HG03442 (cell line): ENCODE measurements around the gene ZNF614.
"Not testable (repeated sequence)": the region's sequence is repeated elsewhere in the genome, so short reads cannot be mapped to it uniquely, and the experiment has no call there.

ENCODE experiments used
- ATAC-seq: cut with Tn5 transposase; IDR thresholded peaks from one replicate; pipeline ENCODE4 v1.9.1; 2021; ENCODE audit warnings: mild to moderate bottlenecking, moderate library complexity; ENCODE audit not compliant: unreplicated experiment

The ZNF614 gene

GRCh38 chr19:51993422-51993821 is 34.8 kb downstream of the ZNF614 start:
- ATAC-seq = no peak

- ATAC-seq = peak; percentile 69
These were observed 41.6 kb downstream of the ZNF614 start, which contains the start of gene ZNF350 for GRCh38 chr19:51986309-51987291. Gene ZNF350 (minus strand): TSS chr19:51986840. CDS start chr19:51974360, 12,480 bp downstream.

- ATAC-seq = no peak
These were observed 44.8 kb downstream of the ZNF614 start for GRCh38 chr19:51983361-51983760.

GRCh38 chr19:51980926-51981325 is 47.3 kb downstream of the ZNF614 start:
- ATAC-seq = not testable (repeated sequence)

GRCh38 chr19:51980116-51980736 is 48.0 kb downstream of the ZNF614 start:
- no peak for ATAC-seq

GRCh38 chr19:51978882-51979281 is 49.3 kb downstream of the ZNF614 start:
- no peak for ATAC-seq

- no peak for ATAC-seq
These were observed 50.8 kb downstream of the ZNF614 start for GRCh38 chr19:51977346-51977745.

GRCh38 chr19:51976852-51977251 is 51.3 kb downstream of the ZNF614 start:
- ATAC-seq = no peak

GRCh38 chr19:51975787-51976186 is 52.4 kb downstream of the ZNF614 start:
- not testable (repeated sequence) for ATAC-seq

- no peak for ATAC-seq
These were observed 56.6 kb downstream of the ZNF614 start for GRCh38 chr19:51971624-51972023.

GRCh38 chr19:51970718-51971117 is 57.5 kb downstream of the ZNF614 start:
- ATAC-seq = no peak

GRCh38 chr19:51965583-51965982 is 62.6 kb downstream of the ZNF614 start:
- ATAC-seq = no peak
